Hematopoietic multipotent progenitor cell treated with erythropoietin and hydrocortisone succinate and interleukin-3 and kit ligand, for 17 days (in vitro differentiated cells): ENCODE measurements around the gene PREP.
A peak's percentile ranks its signal among the peaks of the same experiment; 100 is the strongest.
"Not testable (repeated sequence)": the region's sequence is repeated elsewhere in the genome, so short reads cannot be mapped to it uniquely, and the experiment has no call there.

Experiments used
- DNase-seq: peaks from one replicate; pipeline ENCODE4 v3.0.0-alpha.2; 2015; ENCODE audit warnings: low spot score

The PREP gene

DNA sequence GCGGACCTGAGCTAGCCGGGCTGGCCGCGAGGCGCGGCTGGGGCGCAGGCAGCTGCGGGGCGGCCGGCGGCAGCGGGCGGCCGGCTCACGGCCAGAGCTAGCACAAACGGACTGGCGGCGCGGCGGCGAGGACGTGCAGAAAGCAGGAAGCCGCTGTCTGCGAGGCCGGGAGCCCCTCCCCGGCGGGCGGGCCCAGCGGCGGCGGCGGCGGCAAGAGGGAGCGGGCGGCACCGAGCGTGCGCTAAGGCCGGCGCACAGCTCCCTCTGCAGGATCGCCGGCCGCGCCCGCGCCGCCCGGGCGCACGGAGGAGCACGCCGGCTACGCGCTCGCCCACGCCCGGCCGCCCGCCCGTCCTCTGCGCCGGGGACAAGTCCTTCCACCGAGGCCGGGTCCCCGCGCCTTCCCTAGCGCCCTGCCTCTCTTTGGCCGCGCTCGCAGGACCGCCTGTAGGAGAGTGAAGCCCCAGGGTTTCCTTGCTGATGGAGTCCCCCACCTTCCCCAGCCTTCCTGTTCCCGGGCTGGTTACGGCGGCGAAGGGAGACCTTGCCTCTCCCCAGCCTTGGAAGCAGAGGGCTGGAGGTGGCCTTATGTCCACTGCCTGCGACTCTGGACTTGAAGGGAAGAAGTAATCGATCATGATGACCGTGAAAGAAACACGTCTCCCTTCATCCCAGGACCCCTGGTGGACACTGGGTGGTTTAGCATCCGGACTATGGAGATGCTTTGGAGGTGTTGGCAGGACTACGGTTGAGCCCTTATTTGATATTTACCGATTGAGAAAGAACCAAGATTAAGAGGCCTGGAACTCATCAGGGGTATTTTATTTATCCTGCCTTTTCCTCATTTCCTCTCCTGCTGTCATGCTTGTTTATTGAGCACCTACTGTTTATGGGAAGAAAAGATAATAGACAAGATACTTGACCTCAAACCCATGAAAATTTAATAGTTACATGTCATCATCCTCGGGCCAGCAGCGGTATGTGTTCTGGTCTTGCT lies at the start of gene PREP:
Gene PREP, minus strand, starts transcription at position 144 of the 997 bp plus-strand sequence. CDS start 191 bp downstream, outside the sequence.
- peak; percentile 65 for DNase-seq

- DNase-seq = no peak
Measured at GRCh38 chr6:105452376-105452775, 49.5 kb upstream of the PREP start.

DNA sequence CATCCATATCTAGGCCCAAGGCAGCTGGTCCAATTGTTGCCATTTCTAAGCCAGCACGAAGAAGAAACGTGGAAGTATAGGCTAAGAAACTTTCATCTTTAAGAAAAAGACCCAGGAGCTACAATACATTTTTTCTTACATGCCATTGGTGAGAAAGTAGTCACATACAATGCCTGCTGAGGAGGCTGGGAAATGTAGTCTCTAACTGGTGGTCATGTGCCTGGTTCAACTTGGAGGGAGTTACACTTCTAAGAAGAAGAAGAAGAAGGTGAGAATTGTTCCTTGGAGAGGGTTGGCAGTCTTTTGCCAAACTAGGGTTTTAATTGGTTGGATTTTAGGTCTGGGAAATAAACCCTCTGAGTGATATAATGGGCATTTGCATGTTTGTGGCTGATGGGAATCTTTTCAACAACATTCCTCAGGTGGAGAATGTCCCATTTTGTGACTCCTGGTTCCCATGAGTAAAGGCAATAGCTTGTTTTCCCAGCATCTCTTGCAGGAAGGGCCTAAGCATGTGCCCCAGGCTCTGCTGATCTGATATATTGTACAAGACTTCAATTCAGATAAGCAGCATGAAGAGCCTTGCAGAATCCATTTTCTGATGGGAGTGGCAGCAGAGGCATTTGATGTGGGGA lies 47.0 kb upstream of the PREP start:
- DNase-seq = no peak

DNA sequence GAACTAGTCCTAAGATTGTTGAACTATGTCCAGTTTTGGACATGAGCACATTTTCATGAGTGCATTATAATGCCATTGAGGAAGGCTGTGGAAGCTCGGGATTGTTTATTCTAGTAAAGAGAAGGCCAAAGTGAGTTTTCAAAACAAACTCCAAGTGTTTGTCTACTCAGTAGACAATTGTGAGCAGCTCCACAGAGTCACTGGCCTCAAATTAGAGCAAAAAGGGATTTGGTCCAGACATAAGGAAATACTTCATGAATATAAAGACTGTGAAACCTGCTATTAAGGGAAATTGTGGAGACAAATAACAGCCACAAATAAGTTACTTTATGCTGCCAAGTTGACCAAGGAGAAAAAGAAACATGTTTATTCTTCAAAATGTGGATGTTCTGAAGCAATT lies 42.6 kb upstream of the PREP start:
- no peak for DNase-seq

- DNase-seq = no peak
Measured at GRCh38 chr6:105443941-105444340, 41.1 kb upstream of the PREP start.

DNA sequence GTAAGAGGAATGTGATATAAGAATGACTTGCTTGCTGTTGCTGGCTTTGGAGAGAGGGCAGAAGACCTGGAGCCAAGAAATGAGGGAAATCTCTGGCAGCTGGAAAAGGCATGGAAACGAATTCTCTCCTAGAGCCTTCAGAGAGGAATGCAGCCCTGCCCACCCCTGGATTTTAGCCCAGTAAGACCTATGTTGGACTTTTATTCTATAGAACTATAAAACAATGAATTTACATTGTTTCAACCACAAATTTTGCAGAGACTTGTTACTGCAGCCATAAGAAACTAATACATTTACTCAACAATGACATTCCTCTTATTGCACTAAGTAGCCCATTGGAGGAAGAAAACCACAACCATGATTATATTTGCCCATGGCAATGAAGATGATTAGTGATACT lies 39.5 kb upstream of the PREP start:
- DNase-seq = no peak

GRCh38 chr6:105437236-105437635 lies 34.4 kb upstream of the PREP start:
- DNase-seq = no peak

DNA sequence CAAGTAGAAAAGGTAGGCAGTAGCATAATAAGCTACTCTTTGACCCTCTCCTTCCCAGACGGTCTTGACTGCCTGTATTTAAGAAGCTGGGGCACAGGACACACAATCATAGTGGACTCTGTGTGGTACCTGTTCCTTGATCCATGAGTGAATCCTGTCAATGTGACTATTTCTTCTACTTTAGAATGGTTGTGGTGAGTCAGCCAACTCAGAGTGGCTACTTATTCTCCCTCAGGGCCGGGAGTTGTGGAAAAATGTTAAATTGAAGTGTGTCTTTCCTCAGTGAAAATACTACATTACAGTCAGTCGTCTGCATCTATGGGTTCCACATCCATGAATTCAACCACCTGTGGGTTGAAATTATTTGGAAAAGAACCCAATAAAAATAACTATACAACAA lies 30.8 kb upstream of the PREP start:
- DNase-seq = no peak

DNA sequence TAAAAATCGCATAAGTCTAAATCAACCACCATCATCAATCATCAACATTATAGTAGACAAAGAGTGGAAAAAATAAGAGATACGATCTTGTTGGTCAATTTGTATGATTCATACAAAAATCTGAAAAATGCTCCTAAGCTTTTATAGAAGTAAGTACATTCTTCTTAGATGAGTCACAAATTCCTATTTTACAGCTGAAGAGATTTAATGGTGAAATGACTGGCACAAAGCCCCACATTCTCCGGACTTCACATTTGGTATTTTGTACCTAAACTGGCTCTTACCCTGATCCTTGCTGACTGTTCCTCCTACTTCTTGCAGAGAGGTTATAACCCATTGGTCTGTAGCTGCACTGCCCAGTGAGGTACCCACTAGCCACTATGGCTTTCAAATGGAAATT lies 29.9 kb upstream of the PREP start:
- DNase-seq = no peak

DNA sequence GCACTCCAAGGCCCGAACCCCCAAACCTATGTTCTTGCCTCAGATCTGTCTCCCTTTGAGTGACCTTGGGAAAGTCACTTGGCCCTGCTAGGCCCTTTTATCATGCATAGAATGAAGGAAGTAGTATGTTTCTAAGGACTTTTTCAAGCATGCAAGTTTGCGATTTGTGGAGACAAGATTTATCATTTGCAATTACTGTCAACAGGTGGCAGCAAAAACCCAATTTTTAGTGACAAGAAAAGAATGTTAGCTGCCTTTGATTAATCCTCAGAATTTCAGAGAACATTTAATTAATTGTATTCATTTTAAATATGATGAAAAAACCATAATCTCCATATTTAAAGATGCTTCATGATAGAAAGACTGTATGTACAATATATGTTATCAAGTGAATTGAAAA lies 28.3 kb upstream of the PREP start:
- DNase-seq = no peak

GRCh38 chr6:105430685-105431084 lies 27.8 kb upstream of the PREP start:
- no peak for DNase-seq

DNA sequence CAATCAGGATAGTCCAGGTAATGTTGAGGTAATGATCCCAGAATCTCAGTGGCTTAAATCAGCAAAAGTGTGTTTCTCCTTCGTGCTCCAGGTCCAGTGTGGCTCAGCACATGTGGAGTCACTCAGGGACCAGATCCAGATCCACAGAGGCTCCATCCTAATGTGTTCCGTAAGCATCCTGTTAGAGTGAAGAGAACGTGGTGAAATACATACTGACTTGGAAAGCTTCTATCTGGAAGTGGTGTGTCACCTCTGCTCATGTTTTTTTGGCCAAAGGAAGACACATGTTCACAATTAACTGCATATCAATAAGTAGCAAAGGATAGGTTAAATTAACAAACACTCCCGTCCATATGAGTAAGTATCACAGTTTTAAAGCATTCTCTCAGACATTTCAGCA lies 26.8 kb upstream of the PREP start:
- DNase-seq = no peak

GRCh38 chr6:105428342-105428957 lies 25.6 kb upstream of the PREP start:
- DNase-seq = no peak

- peak; percentile 40 for DNase-seq
Measured at GRCh38 chr6:105424175-105424783, 21.4 kb upstream of the PREP start.

DNA sequence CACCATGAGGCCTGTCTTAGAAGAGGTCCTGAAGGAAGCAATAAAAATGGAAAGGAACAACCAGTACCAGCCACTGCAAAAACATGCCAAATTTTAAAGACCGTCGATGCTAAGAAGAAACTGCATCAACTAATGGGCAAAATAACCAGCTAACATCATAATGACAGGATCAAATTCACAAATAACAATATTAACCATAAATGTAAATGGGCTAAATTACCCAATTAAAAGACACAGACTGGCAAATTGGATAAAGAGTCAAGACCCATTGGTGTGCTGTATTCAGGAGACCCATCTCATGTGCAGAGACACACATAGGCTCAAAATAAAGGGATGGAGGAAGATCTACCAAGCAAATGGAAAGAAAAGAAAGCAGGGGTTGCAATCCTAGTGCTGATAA lies 14.1 kb upstream of the PREP start:
- DNase-seq = not testable (repeated sequence)

DNA sequence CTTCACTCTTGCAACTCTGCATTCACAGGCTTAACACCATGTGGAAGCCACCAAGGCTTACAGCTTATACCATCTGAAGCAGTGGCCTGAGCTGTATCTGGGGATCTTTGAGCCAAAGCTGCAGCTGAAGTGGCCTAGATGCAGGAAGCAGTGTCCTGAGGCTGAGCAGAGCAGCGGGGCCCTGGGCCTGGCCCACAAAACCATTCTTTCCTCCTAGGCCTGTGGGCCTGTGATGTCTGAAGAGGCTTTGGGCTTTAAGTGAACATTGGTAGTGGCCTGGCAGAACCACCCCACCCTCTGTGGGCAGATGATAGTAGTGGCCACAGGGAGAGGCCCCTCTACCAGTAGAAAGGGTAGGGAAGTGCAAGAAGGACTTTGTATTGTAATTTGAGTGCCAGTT lies 6.9 kb upstream of the PREP start:
- no peak for DNase-seq

- DNase-seq = no peak
Measured at GRCh38 chr6:105402090-105402938, 568 bp downstream of the PREP start.

DNA sequence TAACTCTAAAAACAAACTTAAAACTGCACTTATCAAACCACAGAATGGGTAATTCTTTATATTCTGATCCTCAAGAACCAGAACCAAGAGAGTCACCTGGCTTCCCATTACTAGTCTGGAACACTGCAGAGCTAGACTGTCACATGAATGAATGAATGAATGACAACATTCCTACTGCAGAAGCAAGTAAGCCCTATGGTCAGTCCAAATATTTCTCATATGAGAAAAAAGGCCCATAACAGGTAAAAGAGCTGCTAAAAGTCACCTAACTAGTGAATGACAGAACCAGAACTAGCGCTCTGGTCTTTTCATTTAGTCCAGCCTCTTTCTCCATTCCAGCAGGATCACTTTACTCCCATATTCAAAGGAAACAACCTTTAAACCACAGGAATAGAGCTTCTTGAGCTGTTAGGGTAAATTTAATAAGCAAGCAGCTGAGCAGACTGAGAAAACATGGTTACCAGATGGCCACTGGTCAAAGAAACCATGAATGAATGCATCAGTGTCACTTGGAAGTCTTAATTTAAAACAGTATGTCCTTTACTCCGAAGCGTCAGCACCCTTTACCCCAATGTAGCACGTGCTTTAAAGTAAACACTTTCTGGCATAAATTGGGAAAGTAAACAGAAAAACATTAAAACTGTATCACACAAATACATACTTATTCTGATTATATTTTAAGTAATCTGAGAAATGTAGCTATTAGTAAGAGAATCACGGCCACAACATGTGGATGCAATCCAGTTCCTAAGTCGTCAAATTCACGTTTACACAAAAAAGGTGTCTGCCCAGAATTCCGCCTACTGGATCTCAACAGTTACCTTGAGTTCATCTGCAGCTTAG lies 1.4 kb downstream of the PREP start:
- DNase-seq = no peak

- no peak for DNase-seq
Measured at GRCh38 chr6:105400501-105400900, 2.4 kb downstream of the PREP start.

- no peak for DNase-seq
Measured at GRCh38 chr6:105398859-105399258, 4.0 kb downstream of the PREP start.

GRCh38 chr6:105397987-105398386 lies 4.9 kb downstream of the PREP start:
- DNase-seq = no peak
